H9 (cell line): ENCODE data around the gene EIF2AK2. TPM values are rescaled to one million over a fixed set of nuclear protein-coding genes. Genes with fewer than 3 reads are reported as not detected.

Experiments used
- DNase-seq: peaks from one replicate; pipeline ENCODE4 v3.0.0-alpha.2; 2017
- H2AFZ ChIP-seq: one replicate; pipeline ENCODE4 v1.6.1; 2013; ENCODE audit warnings: mild to moderate bottlenecking, low read length, control low read depth, moderate library complexity
- H2AK5ac ChIP-seq: 2 replicates; pipeline ENCODE4 v1.6.1; 2013; ENCODE audit warnings: low read length, control low read depth, mixed read lengths; ENCODE audit not compliant: insufficient read length
- H2BK120ac ChIP-seq: one replicate; pipeline ENCODE4 v1.6.1; 2013; ENCODE audit warnings: low read depth, mild to moderate bottlenecking, low read length, control low read depth, inconsistent platforms; ENCODE audit not compliant: poor library complexity, severe bottlenecking
- H2BK12ac ChIP-seq: 2 replicates; pipeline ENCODE4 v1.6.1; 2013; ENCODE audit warnings: low read length, control low read depth, mixed read lengths, low read depth; ENCODE audit not compliant: insufficient read length
- H2BK15ac ChIP-seq: 2 replicates; pipeline ENCODE4 v1.6.1; 2013; ENCODE audit warnings: low read depth, low read length, control low read depth
- H2BK20ac ChIP-seq: one replicate; pipeline ENCODE4 v1.6.1; 2013; ENCODE audit warnings: low read depth, mild to moderate bottlenecking, low read length, control low read depth, inconsistent platforms; ENCODE audit not compliant: poor library complexity, severe bottlenecking
- H2BK5ac ChIP-seq: 2 replicates; pipeline ENCODE4 v1.6.1; 2013; ENCODE audit warnings: low read length, control low read depth, mixed read lengths; ENCODE audit not compliant: insufficient read length
- H3K14ac ChIP-seq: 2 replicates; pipeline ENCODE4 v1.6.1; 2013; ENCODE audit warnings: low read length, control low read depth; ENCODE audit not compliant: insufficient read depth
- H3K18ac ChIP-seq: 2 replicates; pipeline ENCODE4 v1.6.1; 2013; ENCODE audit warnings: low read depth, mild to moderate bottlenecking, mixed read lengths, low read length, control low read depth; ENCODE audit not compliant: insufficient read length
- H3K23ac ChIP-seq: 2 replicates; pipeline ENCODE4 v1.6.1; 2013; ENCODE audit warnings: low read length, control low read depth, mixed read lengths, low read depth; ENCODE audit not compliant: insufficient read length
- H3K23me2 ChIP-seq: 2 replicates; pipeline ENCODE4 v1.6.1; 2013; ENCODE audit warnings: low read depth, mild to moderate bottlenecking, mixed read lengths, low read length, control low read depth; ENCODE audit not compliant: insufficient read length, poor library complexity, severe bottlenecking
- H3K27ac ChIP-seq: 2 replicates; pipeline ENCODE4 v1.5.1; 2013; ENCODE audit warnings: low read length, control low read depth, mixed read lengths, low read depth; ENCODE audit not compliant: insufficient read length
- H3K27me3 ChIP-seq: 2 replicates; pipeline ENCODE4 v1.6.1; 2013; ENCODE audit warnings: low read length, control low read depth, inconsistent platforms; ENCODE audit not compliant: insufficient read depth
- H3K4ac ChIP-seq: 2 replicates; pipeline ENCODE4 v1.6.1; 2013; ENCODE audit warnings: low read depth, mild to moderate bottlenecking, control low read depth, inconsistent platforms, low read length, moderate library complexity
- H3K4me1 ChIP-seq: 2 replicates; pipeline ENCODE4 v1.6.1; 2013; ENCODE audit warnings: low read length, control low read depth, inconsistent platforms; ENCODE audit not compliant: insufficient read depth
- H3K4me2 ChIP-seq: 2 replicates; pipeline ENCODE4 v1.6.1; 2013; ENCODE audit warnings: low read length, control low read depth, mixed read lengths; ENCODE audit not compliant: insufficient read length, insufficient read depth
- H3K56ac ChIP-seq: 2 replicates; pipeline ENCODE4 v1.6.1; 2013; ENCODE audit warnings: low read depth, mild to moderate bottlenecking, mixed read lengths, low read length, control low read depth; ENCODE audit not compliant: insufficient read length
- H3K79me1 ChIP-seq: 2 replicates; pipeline ENCODE4 v1.6.1; 2013; ENCODE audit warnings: low read depth, mild to moderate bottlenecking, moderate library complexity, low read length, control low read depth, inconsistent platforms; ENCODE audit not compliant: insufficient read depth, poor library complexity, severe bottlenecking
- H3K79me2 ChIP-seq: 2 replicates; pipeline ENCODE4 v1.6.1; 2013; ENCODE audit warnings: low read length, control low read depth, inconsistent platforms; ENCODE audit not compliant: insufficient read depth
- H3K9ac ChIP-seq: 2 replicates; pipeline ENCODE4 v1.6.1; 2013; ENCODE audit warnings: low read length, control low read depth, mixed read lengths; ENCODE audit not compliant: insufficient read length; ENCODE audit errors: extremely low read depth
- H3K9me3 ChIP-seq: one replicate; pipeline ENCODE4 v1.6.1; 2013; ENCODE audit warnings: low read depth, low read length, inconsistent platforms; ENCODE audit not compliant: control insufficient read depth
- H3T11ph ChIP-seq: one replicate; pipeline ENCODE4 v1.6.1; 2013; ENCODE audit warnings: mild to moderate bottlenecking, low read length, control low read depth, inconsistent platforms
- H4K20me1 ChIP-seq: one replicate; pipeline ENCODE4 v1.6.1; 2013; ENCODE audit not compliant: control insufficient read depth, insufficient read length, insufficient read depth
- H4K5ac ChIP-seq: 2 replicates; pipeline ENCODE4 v1.6.1; 2013; ENCODE audit warnings: low read depth, mild to moderate bottlenecking, mixed read lengths, low read length, control low read depth; ENCODE audit not compliant: insufficient read length
- H4K8ac ChIP-seq: replicated peaks from 2 replicates; pipeline ENCODE4 v1.6.1; 2013; ENCODE audit warnings: low read length, control low read depth, mixed read lengths, low read depth; ENCODE audit not compliant: insufficient read length
- H4K91ac ChIP-seq: 2 replicates; pipeline ENCODE4 v1.6.1; 2013; ENCODE audit warnings: low read depth, mild to moderate bottlenecking, moderate library complexity, mixed read lengths, low read length, control low read depth; ENCODE audit not compliant: insufficient read length
- H3K27ac Mint-ChIP-seq, 3 experiments: 2 replicates in 2 of 3; 3 replicates in 1 of 3; pipeline ENCODE4 v1.8.0; 2020 to 2021; ENCODE audit warnings: mixed read lengths in 3 of 3, mild to moderate bottlenecking in 1 of 3, moderate library complexity in 1 of 3
- H3K27me3 Mint-ChIP-seq: 2 replicates; pipeline ENCODE4 v1.8.0; 2021; ENCODE audit warnings: low read depth, mild to moderate bottlenecking, moderate library complexity, mixed read lengths
- H3K36me3 Mint-ChIP-seq, 3 experiments: 2 replicates in 2 of 3; 3 replicates in 1 of 3; pipeline ENCODE4 v1.8.0; 2020 to 2021; ENCODE audit warnings: low read depth in 3 of 3, mixed read lengths in 3 of 3; ENCODE audit not compliant: insufficient read depth in 1 of 3
- H3K4me1 Mint-ChIP-seq, 2 experiments: 2 replicates each; pipeline ENCODE4 v1.8.0; 2020; ENCODE audit warnings: mixed read lengths in 2 of 2
- H3K4me3 Mint-ChIP-seq, 2 experiments: 2 replicates in 1 of 2; 3 replicates in 1 of 2; pipeline ENCODE4 v1.8.0; 2020 to 2021; ENCODE audit warnings: mild to moderate bottlenecking in 2 of 2, mixed read lengths in 2 of 2, moderate library complexity in 1 of 2
- H3K9me3 Mint-ChIP-seq, 2 experiments: 2 replicates in 1 of 2; 3 replicates in 1 of 2; pipeline ENCODE4 v1.8.0; 2020; ENCODE audit warnings: mild to moderate bottlenecking in 2 of 2, mixed read lengths in 2 of 2, moderate library complexity in 1 of 2
- CTCF ChIP-seq: fragments of 200-600 bp; sonication (generic); conservative IDR thresholded peaks from 3 replicates; pipeline ENCODE4 v1.8.0; 2021; ENCODE audit warnings: antibody characterized with exemption, mild to moderate bottlenecking
- WGBS: extraction: QIAGEN DNeasy Blood & Tissue Kit; methylation state at CpG from one replicate; pipeline ENCODE4 v1.1.7; 2013; ENCODE audit warnings: missing lambda C conversion rate, low lambda C conversion rate, mixed read lengths; ENCODE audit not compliant: insufficient read length; ENCODE audit errors: extremely low coverage; 5-methylcytosine and 5-hydroxymethylcytosine counted together
- total RNA-seq: library from RNA; stranded (reverse); gene quantifications from 2 replicates; pipeline ENCODE4 v1.2.1, GENCODE V29; 2021

Gene EIF2AK2
- total RNA-seq, 1 experiment from 2014 or later: 55.7 TPM

- H2BK5ac ChIP-seq: no peak overlapping the region
- H3K27me3 ChIP-seq: no peaks in the 10 kb centered on the region
- no peaks in the 10 kb centered on the region for H4K20me1 ChIP-seq
- H3K56ac ChIP-seq: no peak overlapping the region
- no peak overlapping the region for H3K4ac ChIP-seq
- no peaks in the 10 kb centered on the region for H3K79me1 ChIP-seq
- peak overlapping the region in 2 of 3 experiments; percentile 82 to 90; a peak in 3 of 7 replicates for H3K27ac Mint-ChIP-seq
- H3K18ac ChIP-seq: no peak overlapping the region
- H3K4me1 ChIP-seq: no peaks in the 10 kb centered on the region
- no peak overlapping the region for H3K14ac ChIP-seq
- no peak overlapping the region for H4K5ac ChIP-seq
- no peak overlapping the region for H4K91ac ChIP-seq
- no peak overlapping the region for H2BK12ac ChIP-seq
- no peak overlapping the region for H3T11ph ChIP-seq
- H2BK15ac ChIP-seq: no peak overlapping the region
- no peaks in the 10 kb centered on the region for H3K23me2 ChIP-seq
- no peak overlapping the region for H2AFZ ChIP-seq
- no peak overlapping the region for H2BK120ac ChIP-seq
- no peak overlapping the region for H3K27ac ChIP-seq
- peaks cover 11 to 20% of the 10 kb centered on the region in 2 experiments for H3K4me1 Mint-ChIP-seq
- H3K4me2 ChIP-seq: no peak overlapping the region
- H3K9me3 ChIP-seq: no peaks in the 10 kb centered on the region
- no peak for TF ChIP-seq CTCF
- H2BK20ac ChIP-seq: no peak overlapping the region
- H3K9me3 Mint-ChIP-seq: no peaks in the 10 kb centered on the region
- no peaks in the 10 kb centered on the region for H3K27me3 Mint-ChIP-seq
- no peak overlapping the region for H2AK5ac ChIP-seq
- no peak overlapping the region for H3K9ac ChIP-seq
- DNase-seq: peak; percentile 43
- H3K79me2 ChIP-seq: no peaks in the 10 kb centered on the region
- no peak overlapping the region for H3K4me3 Mint-ChIP-seq
- H3K23ac ChIP-seq: no peak overlapping the region
- no peak overlapping the region for H4K8ac ChIP-seq
- WGBS: no CpG with 5 or more reads among the region's 5 CpGs
- H3K36me3 Mint-ChIP-seq: peaks cover 13 to 48% (median 45%) of the 10 kb centered on the region in 3 experiments; a peak in 6 of 7 replicates
Observed at GRCh38 chr2:37105150-37105549, 51.6 kb downstream of the EIF2AK2 start.
